ENCODE data around the gene UNC79. TPM values are rescaled to one million over a fixed set of nuclear protein-coding genes. Genes with fewer than 3 reads are reported as not detected.

The UNC79 gene
- total and polyA plus RNA-seq, 9 donors = 0.04 to 1.1 (median 0.15) TPM

DNA sequence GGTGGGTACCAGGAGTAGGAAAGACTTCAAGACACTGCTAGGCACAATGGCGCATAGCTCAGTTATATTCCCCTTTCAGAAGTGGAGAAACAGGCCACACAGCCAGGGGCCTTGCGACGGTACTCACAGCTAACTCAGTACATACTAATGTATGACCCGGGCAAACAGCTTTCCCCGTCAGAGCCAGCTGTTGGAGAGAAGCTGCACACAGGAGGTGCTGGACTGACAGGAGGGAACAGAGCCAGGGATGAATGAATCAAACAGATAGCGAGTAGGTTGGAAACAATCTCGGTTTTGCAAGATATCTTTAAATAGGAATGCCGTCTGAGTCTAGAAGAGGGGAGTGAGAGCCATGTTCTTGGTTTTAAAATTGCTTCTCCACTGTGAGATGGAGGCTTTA lies 312.0 kb downstream of the UNC79 start:
- H3K4me1 ChIP-seq (ENCODE audit: insufficient read depth) = no peaks in the 10 kb centered on the region
- no peaks in the 10 kb centered on the region for H3K9me3 ChIP-seq
- no peaks in the 10 kb centered on the region for H3K36me3 ChIP-seq
- WGBS, 3 donors = 23 to 37% (median 28%) methylated on average over 8 of the region's 8 CpGs
- TF ChIP-seq, protein P1, sequence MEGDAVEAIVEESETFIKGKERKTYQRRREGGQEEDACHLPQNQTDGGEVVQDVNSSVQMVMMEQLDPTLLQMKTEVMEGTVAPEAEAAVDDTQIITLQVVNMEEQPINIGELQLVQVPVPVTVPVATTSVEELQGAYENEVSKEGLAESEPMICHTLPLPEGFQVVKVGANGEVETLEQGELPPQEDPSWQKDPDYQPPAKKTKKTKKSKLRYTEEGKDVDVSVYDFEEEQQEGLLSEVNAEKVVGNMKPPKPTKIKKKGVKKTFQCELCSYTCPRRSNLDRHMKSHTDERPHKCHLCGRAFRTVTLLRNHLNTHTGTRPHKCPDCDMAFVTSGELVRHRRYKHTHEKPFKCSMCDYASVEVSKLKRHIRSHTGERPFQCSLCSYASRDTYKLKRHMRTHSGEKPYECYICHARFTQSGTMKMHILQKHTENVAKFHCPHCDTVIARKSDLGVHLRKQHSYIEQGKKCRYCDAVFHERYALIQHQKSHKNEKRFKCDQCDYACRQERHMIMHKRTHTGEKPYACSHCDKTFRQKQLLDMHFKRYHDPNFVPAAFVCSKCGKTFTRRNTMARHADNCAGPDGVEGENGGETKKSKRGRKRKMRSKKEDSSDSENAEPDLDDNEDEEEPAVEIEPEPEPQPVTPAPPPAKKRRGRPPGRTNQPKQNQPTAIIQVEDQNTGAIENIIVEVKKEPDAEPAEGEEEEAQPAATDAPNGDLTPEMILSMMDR (IDR thresholded peaks at IDR 0.05) = no peak
- no peak for TF ChIP-seq POLR2A (IDR thresholded peaks at IDR 0.05)
- no peak for TF ChIP-seq EP300 (IDR thresholded peaks at IDR 0.05)
- DNase-seq = peak in 1 of 5 donors; percentile 35
- H3K4me3 ChIP-seq = no peak overlapping the region
- intact Hi-C loops (cut with DNase I) = no loop called here
- no peaks in the 10 kb centered on the region for H3K27me3 ChIP-seq
- H3K27ac ChIP-seq = no peak overlapping the region

DNA sequence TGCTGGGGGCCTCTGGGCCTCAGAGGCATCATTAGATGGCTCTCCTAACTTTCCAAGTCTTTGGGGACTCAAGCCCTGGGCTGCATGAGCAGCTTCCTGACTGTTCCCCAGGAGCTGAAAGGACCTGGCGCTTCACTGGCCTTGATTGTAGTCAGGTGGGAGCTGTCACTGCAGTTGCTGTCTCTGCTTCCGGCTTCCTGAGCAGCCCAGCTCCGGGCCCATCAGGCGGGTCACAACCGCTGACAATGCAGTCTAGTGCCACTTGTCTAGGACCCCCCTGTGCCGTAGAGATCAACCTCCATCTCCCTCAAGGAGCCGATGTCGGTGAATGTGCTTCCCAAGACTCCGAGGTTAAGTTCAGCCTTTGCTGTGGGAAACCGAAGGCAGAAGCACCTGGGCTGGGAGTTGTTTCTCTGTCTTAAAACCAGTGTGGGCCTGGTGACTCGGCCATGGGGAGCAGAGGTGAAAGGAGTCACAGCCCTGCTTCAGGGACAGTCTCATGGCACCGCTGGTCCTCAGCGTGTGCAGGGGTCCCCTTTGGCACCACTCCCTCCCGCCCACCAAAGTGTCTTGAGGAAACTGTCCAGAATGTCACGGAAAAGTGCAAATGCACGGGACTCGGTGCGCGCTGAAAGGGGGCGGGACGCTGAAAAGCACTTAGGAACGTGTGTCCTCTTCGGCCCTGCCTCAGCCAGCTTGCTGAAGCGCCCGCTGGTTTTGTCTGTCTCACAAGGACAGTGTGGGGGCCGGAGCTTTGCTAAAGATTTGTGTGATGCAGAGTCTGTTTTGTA lies 312.7 kb downstream of the UNC79 start:
- 74 to 85% (median 79%) methylated on average over 26 of the region's 26 CpGs for WGBS, 3 donors
- Histone ChIP-seq H3K4me1 (ENCODE audit: insufficient read depth) (no peaks in the 10 kb centered on the region), H3K4me3 (no peak overlapping the region), H3K9me3 (no peaks in the 10 kb centered on the region), H3K27ac (no peak overlapping the region), H3K27me3 (no peaks in the 10 kb centered on the region), H3K36me3 (no peaks in the 10 kb centered on the region)
- no peak for DNase-seq
- intact Hi-C loops (cut with DNase I) = no loop called here
- TF ChIP-seq EP300 (IDR thresholded peaks at IDR 0.05) (no peak), POLR2A (IDR thresholded peaks at IDR 0.05) (no peak)
- TF ChIP-seq, protein P1 (IDR thresholded peaks at IDR 0.05) = no peak

DNA sequence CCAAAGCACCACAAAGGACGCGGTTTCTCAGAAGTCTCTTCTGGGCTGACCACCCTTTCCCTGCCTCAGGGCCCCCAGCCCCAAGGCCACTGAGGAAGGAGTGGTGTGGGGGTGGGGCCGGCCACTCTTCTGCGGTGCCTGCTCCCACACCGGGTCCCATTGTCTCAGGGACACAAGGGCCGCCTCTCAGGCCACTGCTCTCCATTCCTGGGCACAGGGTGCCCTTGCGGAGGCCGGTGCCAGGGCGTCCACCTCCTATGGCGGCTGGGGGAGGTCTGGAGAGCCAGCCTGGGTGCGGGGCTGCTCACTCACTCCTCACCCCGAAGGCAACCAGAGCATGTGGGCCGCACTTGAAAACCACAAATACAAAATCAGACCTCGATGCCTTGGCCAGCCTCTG lies 313.4 kb downstream of the UNC79 start:
- intact Hi-C loops (cut with DNase I) = no loop called here
- TF ChIP-seq EP300 (IDR thresholded peaks at IDR 0.05) (no peak), POLR2A (IDR thresholded peaks at IDR 0.05) (no peak)
- TF ChIP-seq, protein P1 (IDR thresholded peaks at IDR 0.05) = no peak
- no peak for DNase-seq
- Histone ChIP-seq H3K27me3 (no peaks in the 10 kb centered on the region), H3K4me1 (ENCODE audit: insufficient read depth) (no peaks in the 10 kb centered on the region), H3K27ac (no peak overlapping the region), H3K36me3 (no peaks in the 10 kb centered on the region), H3K9me3 (no peaks in the 10 kb centered on the region), H3K4me3 (no peak overlapping the region)
- WGBS, 3 donors = 80 to 87% (median 81%) methylated on average over 13 to 14 of the region's 14 CpGs

DNA sequence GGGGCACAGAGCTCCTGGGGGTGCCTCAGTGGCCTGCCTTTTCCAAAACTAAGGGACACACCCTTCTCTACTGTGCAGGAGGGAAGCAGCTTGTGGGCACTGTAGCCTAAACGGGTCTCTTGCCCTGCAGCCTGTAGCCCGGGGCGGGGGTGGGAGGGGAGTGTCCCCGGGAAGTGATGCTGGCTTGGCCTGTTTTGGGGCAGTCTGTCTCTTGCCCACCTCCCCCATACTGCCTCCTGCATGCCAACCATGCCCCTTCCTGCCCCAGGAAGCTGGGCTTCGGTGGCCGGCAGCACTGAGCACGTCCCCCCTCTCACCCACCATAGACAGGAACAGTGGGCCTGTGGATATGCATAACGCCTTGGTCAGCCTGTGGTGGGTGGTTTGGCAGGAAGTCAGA lies 314.1 kb downstream of the UNC79 start:
- H3K36me3 ChIP-seq = no peaks in the 10 kb centered on the region
- intact Hi-C loops (cut with DNase I) = no loop called here
- no peak overlapping the region for H3K27ac ChIP-seq
- DNase-seq = no peak
- no peaks in the 10 kb centered on the region for H3K27me3 ChIP-seq
- no peak overlapping the region for H3K4me3 ChIP-seq
- WGBS, 3 donors = 69 to 80% (median 73%) methylated on average over 8 of the region's 8 CpGs
- no peaks in the 10 kb centered on the region for H3K9me3 ChIP-seq
- H3K4me1 ChIP-seq (ENCODE audit: insufficient read depth) = no peaks in the 10 kb centered on the region
- no peak for TF ChIP-seq POLR2A (IDR thresholded peaks at IDR 0.05)

DNA sequence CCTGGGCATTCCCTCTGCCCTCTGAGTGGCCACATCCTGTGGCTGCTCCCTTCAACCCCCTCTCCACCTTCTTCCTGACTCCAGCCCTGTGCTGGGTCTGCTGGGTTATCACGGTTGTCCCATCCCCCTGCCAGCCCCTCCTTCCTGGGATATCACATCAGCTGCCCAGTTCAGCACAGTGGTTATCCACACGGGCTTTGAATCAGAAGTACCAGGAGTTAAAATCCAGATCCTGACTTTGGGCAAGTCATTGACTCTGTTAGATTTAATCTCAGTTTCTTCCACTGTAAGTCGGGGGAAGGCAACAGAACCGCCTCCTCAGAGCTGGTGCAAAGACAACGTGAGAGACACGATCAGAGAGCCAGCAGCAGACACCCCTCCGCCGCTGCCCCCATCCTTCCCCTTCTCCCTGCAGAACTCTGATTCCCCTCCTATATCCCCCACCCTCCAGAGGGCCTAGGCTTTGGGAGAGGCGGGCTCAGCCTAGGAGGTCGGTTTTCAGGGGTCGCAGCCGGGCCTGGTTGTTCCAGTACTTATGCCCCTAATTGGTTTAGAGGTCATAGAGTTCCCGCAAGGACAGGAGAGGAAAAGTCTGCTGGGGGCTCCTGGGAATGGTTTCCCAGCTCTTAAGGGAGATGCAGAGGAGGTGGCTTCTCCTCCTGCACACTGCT lies 315.0 kb downstream of the UNC79 start:
- H3K27ac ChIP-seq = no peak overlapping the region
- H3K4me1 ChIP-seq (ENCODE audit: insufficient read depth) = no peaks in the 10 kb centered on the region
- TF ChIP-seq, protein P1 (IDR thresholded peaks at IDR 0.05) = no peak
- no peak for TF ChIP-seq EP300 (IDR thresholded peaks at IDR 0.05)
- no peak for TF ChIP-seq POLR2A (IDR thresholded peaks at IDR 0.05)
- no peak for DNase-seq
- intact Hi-C loops (cut with DNase I) = no loop called here
- 65 to 83% (median 77%) methylated on average over 13 of the region's 13 CpGs for WGBS, 3 donors
- H3K9me3 ChIP-seq = no peaks in the 10 kb centered on the region
- H3K4me3 ChIP-seq = no peak overlapping the region
- no peaks in the 10 kb centered on the region for H3K36me3 ChIP-seq
- no peaks in the 10 kb centered on the region for H3K27me3 ChIP-seq

Data from ovary (tissue), 9 donors.